K562 (cell line): ENCODE data around the gene YAP1. TPM values are rescaled to one million over a fixed set of nuclear protein-coding genes. Genes with fewer than 3 reads are reported as not detected.

Source experiments
- ATAC-seq: fragments of 200-7000 bp; cut with Tn5 transposase; 3 replicates; pipeline ENCODE4 v1.9.1; 2020; ENCODE audit warnings: moderate library complexity
- BruUV-seq: library from RNA; stranded (reverse); fragments of 400-500 nt; replicated peaks from 2 replicates; lab custom pipeline; 2021; lab: Mats Ljungman, UMichigan
- CTCF ChIA-PET: fragments of 300-600 bp; formaldehyde crosslinking; extraction: SDS; loops from one replicate; lab custom pipeline; 2021; ENCODE audit warnings: low intra/inter-chr PET ratio; lab: Yijun Ruan, JAX
- POLR2A ChIA-PET: fragments of 300-600, 350-650 bp; sonication (Branson Sonifier 250); formaldehyde crosslinking; extraction: SDS; loops from one replicate; lab custom pipeline; 2021; ENCODE audit warnings: antibody characterized with exemption, inconsistent platforms; lab: Yijun Ruan, JAX
- DNase-seq, 4 experiments: peaks; one replicate each; pipeline versions ENCODE4 v3.0.0 to v3.0.0-alpha.2; 2011 to 2018; ENCODE audit warnings: low spot score in 3 of 4, mixed read lengths in 3 of 4; ENCODE audit errors: extremely low read depth in 1 of 4
- FAIRE-seq: peaks from 2 replicates; lab custom pipeline; 2011; peaks lifted over from hg19 to GRCh38; lab: Jason Lieb, UNC
- H2AFZ ChIP-seq: 2 replicates; pipeline ENCODE4 v1.6.0; 2011; ENCODE audit warnings: low read depth, low read length, control low read depth, inconsistent platforms
- H3K27ac ChIP-seq: fragments of 200-600 bp; 3 replicates; pipeline ENCODE4 v1.8.0; 2011; ENCODE audit warnings: low read depth, mild to moderate bottlenecking, control low read depth, inconsistent platforms, low read length, moderate library complexity, mixed read lengths; ENCODE audit errors: extremely low read depth
- H3K27me3 ChIP-seq, 2 experiments: fragments of 300-600 bp in 1 of 2; 2 replicates in 1 of 2; 3 replicates in 1 of 2; pipeline versions ENCODE4 v1.6.0 to v1.8.0; 2011; ENCODE audit warnings: inconsistent platforms in 2 of 2, low read length in 2 of 2, mild to moderate bottlenecking in 1 of 2, mixed read lengths in 1 of 2, moderate library complexity in 1 of 2; ENCODE audit not compliant: control insufficient read depth in 2 of 2, insufficient read depth in 2 of 2
- H3K36me3 ChIP-seq: fragments of 300-600 bp; 3 replicates; pipeline ENCODE4 v1.8.0; 2011; ENCODE audit warnings: mild to moderate bottlenecking, low read length, inconsistent platforms; ENCODE audit not compliant: control insufficient read depth, insufficient read depth
- H3K4me1 ChIP-seq, 2 experiments: fragments of 200-600 bp in 1 of 2; replicated peaks in 1 of 2; 2 replicates in 1 of 2; 3 replicates in 1 of 2; pipeline versions ENCODE4 v1.5.1 to v1.8.0; 2011; ENCODE audit warnings: inconsistent platforms in 2 of 2, low read length in 2 of 2, mild to moderate bottlenecking in 1 of 2, mixed read lengths in 1 of 2, moderate library complexity in 1 of 2; ENCODE audit not compliant: control insufficient read depth in 2 of 2, insufficient read depth in 2 of 2
- H3K4me2 ChIP-seq: 2 replicates; pipeline ENCODE4 v1.6.1; 2011; ENCODE audit warnings: low read length, control low read depth, inconsistent platforms, mixed read lengths; ENCODE audit not compliant: insufficient read depth
- H3K4me3 ChIP-seq: fragments of 200-600 bp; sonication (generic), shearing (Covaris generic); 2 replicates; pipeline ENCODE4 v1.5.1; 2016; ENCODE audit warnings: control low read depth, inconsistent platforms
- H3K79me2 ChIP-seq: fragments of 200-600 bp; 3 replicates; pipeline ENCODE4 v1.8.0; 2011; ENCODE audit warnings: low read length, inconsistent platforms; ENCODE audit not compliant: control insufficient read depth, insufficient read depth
- H3K9ac ChIP-seq, 2 experiments: 2 replicates each; pipeline versions ENCODE4 v1.6.0 to v1.6.1; 2011; ENCODE audit warnings: low read depth in 2 of 2, low read length in 2 of 2, control low read depth in 1 of 2, inconsistent platforms in 1 of 2, mild to moderate bottlenecking in 1 of 2, mixed read lengths in 1 of 2; ENCODE audit not compliant: insufficient read depth in 1 of 2
- H3K9me1 ChIP-seq: one replicate; pipeline ENCODE4 v1.6.0; 2011; ENCODE audit warnings: inconsistent platforms, mild to moderate bottlenecking, low read length, moderate library complexity; ENCODE audit not compliant: control insufficient read depth, insufficient read depth
- H3K9me3 ChIP-seq: replicated peaks from 2 replicates; pipeline ENCODE4 v1.5.1; 2011; ENCODE audit warnings: low read depth, low read length, inconsistent platforms; ENCODE audit not compliant: control insufficient read depth, insufficient read depth
- H4K20me1 ChIP-seq: replicated peaks from 2 replicates; pipeline ENCODE4 v1.6.1; 2011; ENCODE audit warnings: low read length, inconsistent platforms, mixed read lengths; ENCODE audit not compliant: control insufficient read depth, insufficient read depth
- ARID2 ChIP-seq: fragments of 450-650 bp; IDR thresholded peaks from 2 replicates; pipeline ENCODE4 v1.6.1; 2017; ENCODE audit warnings: antibody characterized with exemption, mild to moderate bottlenecking
- CHAMP1 ChIP-seq: fragments of 450-650 bp; IDR thresholded peaks from 2 replicates; pipeline ENCODE4 v1.6.1; 2016; ENCODE audit warnings: mild to moderate bottlenecking
- FOXM1 ChIP-seq, 2 experiments: fragments of 450-650 bp in 1 of 2; sonication (generic) in 1 of 2; formaldehyde crosslinking in 1 of 2; IDR thresholded peaks; 2 replicates each; pipeline versions ENCODE4 v1.6.1 to v1.9.0; 2017 to 2022; ENCODE audit warnings: low read depth in 2 of 2, mild to moderate bottlenecking in 2 of 2, missing genetic modification reagents in 1 of 2, moderate library complexity in 1 of 2
- HNRNPL ChIP-seq: fragments of 200-400 bp; formaldehyde crosslinking; IDR thresholded peaks from 2 replicates; pipeline ENCODE4 v1.6.1; 2017; ENCODE audit warnings: low read depth, mild to moderate bottlenecking, low read length
- JUND ChIP-seq, 2 experiments: IDR thresholded peaks; 2 replicates in 1 of 2; 3 replicates in 1 of 2; pipeline ENCODE4 v1.6.1; 2011; ENCODE audit warnings: borderline replicate concordance in 2 of 2, low read depth in 2 of 2, low read length in 2 of 2, improper control_type of control experiment in 1 of 2, missing biosample characterization in 1 of 2, missing genetic modification characterization in 1 of 2, missing genetic modification reagents in 1 of 2
- RUNX1 ChIP-seq: sonication (generic); IDR thresholded peaks from 2 replicates; pipeline ENCODE4 v1.6.1; 2016; ENCODE audit warnings: antibody characterized with exemption, low read depth
- STAT5B ChIP-seq: fragments of 250-450 bp; sonication (Bioruptor Pico); IDR thresholded peaks from 2 replicates; pipeline ENCODE4 v1.8.0; 2021; ENCODE audit warnings: mild to moderate bottlenecking, inconsistent platforms
- ZFP1 ChIP-seq: fragments of 450-650 bp; formaldehyde crosslinking; IDR thresholded peaks from 2 replicates; pipeline ENCODE4 v1.4.0; 2020; ENCODE audit warnings: mild to moderate bottlenecking, mixed read lengths
- ZNF263 ChIP-seq: sonication (generic); formaldehyde crosslinking; IDR thresholded peaks from 2 replicates; pipeline ENCODE4 v1.8.0; 2022; ENCODE audit warnings: mild to moderate bottlenecking, missing genetic modification reagents, borderline replicate concordance
- ZNF75A ChIP-seq: fragments of 450-650 bp; formaldehyde crosslinking; IDR thresholded peaks from 2 replicates; pipeline ENCODE4 v1.4.0; 2020; ENCODE audit warnings: mild to moderate bottlenecking
- WGBS: fragments of 100-300 bp; shearing (Covaris generic); methylation state at CpG from one replicate; pipeline ENCODE4 v1.1.6; 2016; ENCODE audit warnings: low coverage, mixed read lengths; ENCODE audit not compliant: insufficient coverage; ENCODE audit errors: missing lambda C conversion rate; 5-methylcytosine and 5-hydroxymethylcytosine counted together
- in situ Hi-C: fragments of 300-500 bp; cut with MboI; formaldehyde crosslinking; loops from 4 replicates; pipeline ENCODE4 v1.15.0; 2018; ENCODE audit warnings: inconsistent platforms, mixed read lengths
- intact Hi-C: fragments of 100-400 bp; cut with micrococcal nuclease; formaldehyde crosslinking; loops from 2 replicates; pipeline ENCODE4 v1.14.2; 2022
- polyA plus RNA-seq, 8 experiments: library from polyadenylated mRNA; depleted of rRNA in 4 of 8; stranded (reverse) in 5 of 8; unstranded in 3 of 8; fragments of >200 nt; fragmentation: Nextera tagmentation in 2 of 8; fragmentation: Illumina TruSeq in 1 of 8; extraction: Ambion mirVana in 2 of 8; extraction: Trizol in 1 of 8; gene quantifications; 2 replicates each; pipeline versions ENCODE4 v1.2.1 to v1.2.3, GENCODE V29; 2011 to 2014; ENCODE audit warnings: inconsistent platforms in 1 of 8, missing spikeins in 1 of 8
- total RNA-seq, 7 experiments: library from RNA; depleted of rRNA in 6 of 7; stranded (reverse); fragments of >200 nt in 6 of 7; fragmentation: Illumina TruSeq in 2 of 7; extraction: Trizol in 2 of 7; gene quantifications; 2 replicates each; pipeline versions ENCODE4 v1.2.1 to v1.2.3, GENCODE V29; 2011 to 2021; ENCODE audit warnings: low replicate concordance in 1 of 7
- TF ChIP-seq, protein P1 (sequence below): sonication (generic); formaldehyde crosslinking; IDR thresholded peaks from 2 replicates; pipeline ENCODE4 v1.8.1; 2023; ENCODE audit warnings: mild to moderate bottlenecking, missing genetic modification reagents
- TF ChIP-seq, protein P2 (sequence below): fragments of 250-450 bp; sonication (Bioruptor Pico); IDR thresholded peaks from 2 replicates; pipeline ENCODE4 v1.4.0; 2020; ENCODE audit warnings: borderline replicate concordance

The YAP1 gene
- total and polyA plus RNA-seq, 9 of the 15 experiments (the other 6 are each of a cell fraction or from before 2014, with no cell fraction given), result 0.18 TPM; not detected in 8

- TF ChIP-seq, protein P1, sequence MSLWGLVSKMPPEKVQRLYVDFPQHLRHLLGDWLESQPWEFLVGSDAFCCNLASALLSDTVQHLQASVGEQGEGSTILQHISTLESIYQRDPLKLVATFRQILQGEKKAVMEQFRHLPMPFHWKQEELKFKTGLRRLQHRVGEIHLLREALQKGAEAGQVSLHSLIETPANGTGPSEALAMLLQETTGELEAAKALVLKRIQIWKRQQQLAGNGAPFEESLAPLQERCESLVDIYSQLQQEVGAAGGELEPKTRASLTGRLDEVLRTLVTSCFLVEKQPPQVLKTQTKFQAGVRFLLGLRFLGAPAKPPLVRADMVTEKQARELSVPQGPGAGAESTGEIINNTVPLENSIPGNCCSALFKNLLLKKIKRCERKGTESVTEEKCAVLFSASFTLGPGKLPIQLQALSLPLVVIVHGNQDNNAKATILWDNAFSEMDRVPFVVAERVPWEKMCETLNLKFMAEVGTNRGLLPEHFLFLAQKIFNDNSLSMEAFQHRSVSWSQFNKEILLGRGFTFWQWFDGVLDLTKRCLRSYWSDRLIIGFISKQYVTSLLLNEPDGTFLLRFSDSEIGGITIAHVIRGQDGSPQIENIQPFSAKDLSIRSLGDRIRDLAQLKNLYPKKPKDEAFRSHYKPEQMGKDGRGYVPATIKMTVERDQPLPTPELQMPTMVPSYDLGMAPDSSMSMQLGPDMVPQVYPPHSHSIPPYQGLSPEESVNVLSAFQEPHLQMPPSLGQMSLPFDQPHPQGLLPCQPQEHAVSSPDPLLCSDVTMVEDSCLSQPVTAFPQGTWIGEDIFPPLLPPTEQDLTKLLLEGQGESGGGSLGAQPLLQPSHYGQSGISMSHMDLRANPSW (CRISPR knock-in tag), result no peak
- no peak for TF ChIP-seq ZNF75A
- TF ChIP-seq, all 486 proteins: peak for 0
These were observed 48.1 kb upstream of the YAP1 start (continued) for GRCh38 chr11:102062106-102062505.

DNA sequence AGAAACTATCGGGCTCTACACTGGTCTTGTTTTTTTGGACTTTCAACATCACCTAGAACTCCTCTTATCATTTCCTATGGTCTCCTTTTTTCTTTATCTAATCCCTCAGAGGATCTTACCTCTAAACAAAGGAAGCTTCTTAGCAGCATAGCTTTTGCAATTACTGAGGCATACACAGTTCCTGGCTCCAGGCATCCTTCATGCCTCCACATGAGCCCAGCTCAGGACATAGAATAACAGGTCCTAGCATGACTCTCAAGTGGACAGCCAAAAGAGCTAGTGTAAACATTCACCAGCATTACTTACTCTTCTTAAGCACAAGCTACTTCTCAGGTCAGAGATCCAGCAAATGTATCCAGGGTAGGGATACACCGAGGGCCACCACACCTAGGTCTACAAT lies 45.9 kb upstream of the YAP1 start:
- no peak for ATAC-seq
- H4K20me1 ChIP-seq, result no peaks in the 10 kb centered on the region
- no peaks in the 10 kb centered on the region for H3K36me3 ChIP-seq
- POLR2A ChIA-PET, result interaction anchor here (0.5 kb wide), 1 partner anchor 20 kb away, joined by 3 read pairs; no protein-coding TSS in a partner anchor
- no peaks in the 10 kb centered on the region for H3K79me2 ChIP-seq
- no peak for FAIRE-seq
- H3K4me3 ChIP-seq, result no peak overlapping the region
- no peak overlapping the region for H3K9ac ChIP-seq
- no peaks in the 10 kb centered on the region for H3K4me1 ChIP-seq
- no peak overlapping the region for H3K4me2 ChIP-seq
- H2AFZ ChIP-seq, result no peak overlapping the region
- in situ Hi-C loops, result no loop called here
- H3K9me1 ChIP-seq, result no peaks in the 10 kb centered on the region
- intact Hi-C loops, result no loop called here
- no TSS peak for BruUV-seq
- no peaks in the 10 kb centered on the region for H3K9me3 ChIP-seq
- no peak overlapping the region for H3K27ac ChIP-seq
- WGBS, result 0% methylated on average over 2 of the region's 2 CpGs
- CTCF ChIA-PET, result no interaction called here
- H3K27me3 ChIP-seq, result no peaks in the 10 kb centered on the region
- DNase-seq, result no peak
- TF ChIP-seq FOXM1 (IDR thresholded peaks at IDR 0.05; ENCODE audit: low read depth) (no peak), FOXM1 (CRISPR knock-in tag; IDR thresholded peaks at IDR 0.05; ENCODE audit: low read depth) (no peak), HNRNPL (no peak), JUND (IDR thresholded peaks at IDR 0.05; ENCODE audit: borderline replicate concordance, low read depth, low read length) (no peak), JUND (tag; IDR thresholded peaks at IDR 0.05; ENCODE audit: borderline replicate concordance, low read depth, low read length) (no peak), RUNX1 (no peak), ARID2 (no peak), STAT5B (CRISPR knock-in tag) (no peak), ZNF263 (no peak), ZFP1 (CRISPR knock-in tag) (no peak), CHAMP1 (no peak)
- TF ChIP-seq, protein P2, sequence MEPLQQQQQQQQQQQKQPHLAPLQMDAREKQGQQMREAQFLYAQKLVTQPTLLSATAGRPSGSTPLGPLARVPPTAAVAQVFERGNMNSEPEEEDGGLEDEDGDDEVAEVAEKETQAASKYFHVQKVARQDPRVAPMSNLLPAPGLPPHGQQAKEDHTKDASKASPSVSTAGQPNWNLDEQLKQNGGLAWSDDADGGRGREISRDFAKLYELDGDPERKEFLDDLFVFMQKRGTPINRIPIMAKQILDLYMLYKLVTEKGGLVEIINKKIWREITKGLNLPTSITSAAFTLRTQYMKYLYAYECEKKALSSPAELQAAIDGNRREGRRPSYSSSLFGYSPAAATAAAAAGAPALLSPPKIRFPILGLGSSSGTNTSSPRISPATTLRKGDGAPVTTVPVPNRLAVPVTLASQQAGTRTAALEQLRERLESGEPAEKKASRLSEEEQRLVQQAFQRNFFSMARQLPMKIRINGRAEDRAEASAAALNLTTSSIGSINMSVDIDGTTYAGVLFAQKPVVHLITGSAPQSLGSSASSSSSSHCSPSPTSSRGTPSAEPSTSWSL (CRISPR knock-in tag), result no peak
